Measurements from ENCODE around the gene ANKRD42. TPM values are rescaled to one million over a fixed set of nuclear protein-coding genes. Genes with fewer than 3 reads are reported as not detected.

ANKRD42 gene
- total and polyA plus RNA-seq, 2 experiments from 2014 or later: 5.3 to 5.7 TPM

GRCh38 chr11:83255366-83255765 is 61.9 kb downstream of the ANKRD42 start:
- Mint-ChIP-seq H3K4me1 (no peaks in the 10 kb centered on the region), H3K36me3 (ENCODE audit: low read depth) (no peaks in the 10 kb centered on the region), H3K9me3 (no peaks in the 10 kb centered on the region), H3K27me3 (ENCODE audit: insufficient read depth, low read depth, poor library complexity) (peaks cover 4% of the 10 kb centered on the region), H3K4me3 (no peak overlapping the region), H3K27ac (no peak overlapping the region)
- no peaks in the 10 kb centered on the region; the same call in 1 of the 2 replicates for H3K36me3 ChIP-seq (ENCODE audit: insufficient read depth)
- H2AFZ ChIP-seq: no peak overlapping the region
- H3K27me3 ChIP-seq (ENCODE audit: insufficient read depth): no peaks in the 10 kb centered on the region
- H3K9me2 ChIP-seq (ENCODE audit: insufficient read depth): no peaks in the 10 kb centered on the region
- no peak for DNase-seq (ENCODE audit: low spot score)
- H4K20me1 ChIP-seq (replicated peaks; ENCODE audit: insufficient read depth): no peaks in the 10 kb centered on the region
- TF ChIP-seq JUNB (IDR thresholded peaks at IDR 0.05; ENCODE audit: unreplicated experiment) (no peak), ZNF114 (CRISPR knock-in tag; IDR thresholded peaks at IDR 0.05) (no peak), EZH2 (IDR thresholded peaks at IDR 0.05; ENCODE audit: low read depth, unreplicated experiment) (no peak), ZNF331 (CRISPR knock-in tag; IDR thresholded peaks at IDR 0.05; ENCODE audit: low read depth) (no peak), EZH2phosphoT487 (IDR thresholded peaks at IDR 0.05; ENCODE audit: unreplicated experiment) (no peak), POLR2AphosphoS5 (IDR thresholded peaks at IDR 0.05; ENCODE audit: low read depth) (no peak), ZNF462 (CRISPR knock-in tag; IDR thresholded peaks at IDR 0.05) (no peak), CTCF (conservative IDR thresholded peaks at IDR 0.05; ENCODE audit: low read depth in 2 of 2) (no peak), CREB1 (CRISPR knock-in tag; IDR thresholded peaks at IDR 0.05; ENCODE audit: low read depth) (no peak), REST (IDR thresholded peaks at IDR 0.05; ENCODE audit: unreplicated experiment) (no peak), STAT1 (IDR thresholded peaks at IDR 0.05; ENCODE audit: unreplicated experiment) (no peak)
- TF ChIP-seq, protein P1, sequence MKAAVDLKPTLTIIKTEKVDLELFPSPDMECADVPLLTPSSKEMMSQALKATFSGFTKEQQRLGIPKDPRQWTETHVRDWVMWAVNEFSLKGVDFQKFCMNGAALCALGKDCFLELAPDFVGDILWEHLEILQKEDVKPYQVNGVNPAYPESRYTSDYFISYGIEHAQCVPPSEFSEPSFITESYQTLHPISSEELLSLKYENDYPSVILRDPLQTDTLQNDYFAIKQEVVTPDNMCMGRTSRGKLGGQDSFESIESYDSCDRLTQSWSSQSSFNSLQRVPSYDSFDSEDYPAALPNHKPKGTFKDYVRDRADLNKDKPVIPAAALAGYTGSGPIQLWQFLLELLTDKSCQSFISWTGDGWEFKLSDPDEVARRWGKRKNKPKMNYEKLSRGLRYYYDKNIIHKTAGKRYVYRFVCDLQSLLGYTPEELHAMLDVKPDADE (IDR thresholded peaks at IDR 0.05): no peak
- no peaks in the 10 kb centered on the region for H3K4me1 ChIP-seq (ENCODE audit: insufficient read depth)
- H3K4me3 ChIP-seq: no peak overlapping the region
- no peak for ATAC-seq
- no peak overlapping the region for H3K27ac ChIP-seq (ENCODE audit: low read depth)
- no peak overlapping the region for H3K4me2 ChIP-seq
- no peaks in the 10 kb centered on the region for H3F3A ChIP-seq (replicated peaks; ENCODE audit: low read depth)
- no peaks in the 10 kb centered on the region for H3K79me2 ChIP-seq (replicated peaks; ENCODE audit: insufficient read depth)

Measured in GM23338 (cell line).